GM21526 (cell line): ENCODE data around the gene LDB3.

ENCODE experiments used
- ATAC-seq: cut with Tn5 transposase; IDR thresholded peaks from one replicate; pipeline ENCODE4 v1.9.1; 2021; ENCODE audit warnings: moderate library complexity; ENCODE audit not compliant: unreplicated experiment, low FRiP score

Gene LDB3

DNA sequence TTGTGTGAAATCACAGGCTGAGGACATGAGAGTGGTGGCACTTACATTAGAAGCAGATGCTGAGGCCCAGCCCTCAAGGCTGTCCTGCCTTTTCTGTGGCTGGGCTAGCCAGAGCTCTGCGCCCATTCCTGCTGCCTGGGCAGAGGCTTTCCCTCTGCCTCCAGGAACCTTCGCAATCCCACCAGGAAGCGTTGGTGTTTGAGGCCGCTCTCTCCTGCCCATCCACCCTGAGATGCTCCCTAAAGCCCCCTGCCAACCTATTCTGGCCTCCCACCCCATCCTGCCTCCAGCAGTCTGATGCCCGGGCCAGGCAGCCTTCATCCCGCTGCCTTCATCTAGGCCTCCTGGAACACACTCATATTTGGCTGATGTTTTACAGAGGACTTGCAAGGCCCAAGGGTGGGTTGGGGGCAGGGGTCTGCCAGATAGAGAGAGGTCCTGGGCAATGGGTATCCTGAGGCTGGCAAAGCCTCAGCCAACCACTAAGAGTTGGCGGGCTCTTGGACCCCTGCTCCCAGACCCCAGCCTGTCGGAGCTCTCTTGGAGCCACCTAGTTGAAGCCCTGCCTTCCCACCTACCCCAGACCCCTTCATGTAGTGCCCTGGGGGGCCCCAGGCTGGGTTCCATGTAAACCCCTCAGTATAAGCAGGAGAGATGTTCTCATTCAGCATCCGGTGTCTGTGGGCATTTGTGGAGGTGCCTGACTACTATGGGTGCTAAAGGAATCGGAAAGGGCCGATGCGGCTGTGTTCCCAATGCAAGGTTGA lies 32.7 kb downstream of the LDB3 start:
- no peak for ATAC-seq

DNA sequence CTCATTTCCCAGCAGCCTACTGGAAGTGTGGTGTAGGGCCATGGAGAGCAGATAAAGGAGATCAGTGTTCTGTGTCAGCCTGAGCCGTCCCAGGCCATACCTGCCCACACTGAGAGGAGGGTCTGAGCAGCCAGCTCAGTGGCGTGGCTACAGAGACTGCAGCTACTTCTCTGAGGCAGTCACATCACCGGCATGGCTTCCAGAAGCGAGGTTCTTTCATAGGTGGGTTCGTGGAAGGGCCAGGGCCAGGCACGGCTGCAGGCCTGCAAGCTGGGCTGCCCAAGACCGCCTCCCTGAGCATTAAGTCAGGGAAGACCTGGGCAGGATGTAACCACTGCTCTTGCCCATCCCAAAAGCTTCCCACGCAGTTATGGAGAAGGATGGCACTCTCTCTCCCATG lies 34.9 kb downstream of the LDB3 start:
- no peak for ATAC-seq

DNA sequence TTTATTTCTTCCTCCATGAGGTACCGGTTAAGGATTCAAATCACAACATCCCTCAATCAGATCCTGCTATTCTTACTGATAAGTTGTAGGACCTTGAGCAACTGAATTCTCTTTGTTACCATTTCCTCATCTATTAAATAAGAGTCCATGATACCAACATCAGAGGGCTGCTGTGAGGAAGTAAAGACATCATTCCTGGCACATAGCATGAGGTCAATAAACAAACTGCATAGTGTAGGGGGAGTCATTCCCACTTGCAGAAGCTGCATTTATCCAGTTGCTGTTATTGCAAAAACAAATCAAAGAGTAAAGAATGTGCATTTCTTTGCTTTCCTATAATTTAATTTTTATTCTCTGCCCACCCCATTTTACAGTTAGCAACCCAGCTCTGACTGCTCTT lies 36.8 kb downstream of the LDB3 start:
- ATAC-seq, result no peak

DNA sequence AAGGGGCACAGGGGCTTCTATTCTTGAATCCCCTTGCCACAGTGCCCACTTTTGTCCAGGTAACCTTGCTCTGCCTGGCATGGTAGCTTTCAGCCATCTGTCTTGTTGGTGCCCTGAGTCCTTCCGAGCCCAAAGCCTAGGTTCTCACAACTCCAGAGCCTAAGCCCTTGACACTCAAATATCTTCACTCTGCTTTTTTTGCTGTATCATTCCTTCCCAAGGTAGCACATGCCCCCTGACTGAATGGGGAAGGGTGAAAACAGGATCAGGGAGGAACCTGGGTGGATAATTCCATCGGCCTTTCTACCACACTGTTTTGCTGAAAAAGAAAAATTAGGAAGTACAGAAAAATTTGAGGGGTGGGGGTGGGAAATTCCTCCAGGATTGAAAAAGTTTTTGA lies 37.6 kb downstream of the LDB3 start:
- no peak for ATAC-seq

DNA sequence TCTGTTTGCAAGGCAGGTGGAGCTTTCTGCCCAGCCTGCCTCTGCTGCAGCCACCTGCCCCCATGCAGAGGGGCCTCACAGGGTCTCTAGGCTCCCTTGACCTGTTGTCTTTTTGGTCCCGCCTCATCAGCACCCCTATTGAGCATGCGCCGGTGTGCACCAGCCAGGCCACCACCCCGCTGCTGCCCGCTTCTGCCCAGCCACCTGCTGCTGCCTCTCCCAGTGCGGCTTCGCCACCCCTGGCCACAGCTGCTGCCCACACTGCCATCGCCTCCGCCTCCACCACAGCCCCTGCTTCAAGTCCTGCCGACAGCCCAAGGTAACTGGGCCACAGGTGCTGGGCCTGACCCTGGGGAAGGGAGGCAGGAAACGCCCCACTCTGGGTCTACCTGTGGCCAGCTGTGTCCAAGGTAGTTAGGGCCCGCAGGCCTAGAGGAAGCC lies 38.1 kb downstream of the LDB3 start:
- no peak for ATAC-seq

DNA sequence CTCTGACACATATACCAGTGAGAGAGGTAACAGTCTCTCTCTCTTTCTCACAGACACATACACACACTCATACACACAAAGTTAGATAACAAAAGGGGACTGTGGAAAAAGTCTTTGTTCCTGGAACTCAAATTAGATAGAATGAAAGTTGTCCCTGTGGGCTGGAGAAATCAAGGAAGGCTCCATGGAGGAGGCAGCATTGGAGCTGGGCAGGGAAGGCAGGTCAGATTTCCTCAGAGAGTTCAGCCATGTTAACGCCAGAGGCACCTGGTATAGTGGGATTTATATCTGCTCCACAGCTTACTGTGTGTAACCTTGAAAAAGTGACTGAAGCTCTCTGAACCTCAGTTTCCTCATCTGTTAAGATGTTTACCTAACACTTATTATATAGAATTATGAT lies 38.7 kb downstream of the LDB3 start:
- ATAC-seq, result no peak

DNA sequence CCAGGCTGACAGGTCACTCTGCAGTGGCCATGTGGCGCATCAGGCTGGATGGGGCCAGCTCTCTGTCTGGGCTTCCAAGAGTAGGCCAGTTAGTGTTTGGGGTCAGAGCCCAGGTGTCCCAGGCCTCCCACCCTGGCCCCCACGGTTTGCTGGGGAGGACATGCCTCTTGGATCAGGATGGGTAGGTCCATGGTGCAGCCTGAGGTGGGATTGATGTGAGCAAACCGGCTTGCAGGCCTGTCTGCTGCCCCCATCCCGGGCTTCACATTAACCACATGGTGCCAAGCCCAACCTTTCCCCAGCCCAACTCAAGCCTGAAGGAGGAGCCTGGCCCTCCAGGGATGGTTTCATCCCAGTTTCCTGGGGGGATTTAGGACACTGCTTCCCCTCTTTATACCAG lies 39.2 kb downstream of the LDB3 start:
- ATAC-seq, result no peak

DNA sequence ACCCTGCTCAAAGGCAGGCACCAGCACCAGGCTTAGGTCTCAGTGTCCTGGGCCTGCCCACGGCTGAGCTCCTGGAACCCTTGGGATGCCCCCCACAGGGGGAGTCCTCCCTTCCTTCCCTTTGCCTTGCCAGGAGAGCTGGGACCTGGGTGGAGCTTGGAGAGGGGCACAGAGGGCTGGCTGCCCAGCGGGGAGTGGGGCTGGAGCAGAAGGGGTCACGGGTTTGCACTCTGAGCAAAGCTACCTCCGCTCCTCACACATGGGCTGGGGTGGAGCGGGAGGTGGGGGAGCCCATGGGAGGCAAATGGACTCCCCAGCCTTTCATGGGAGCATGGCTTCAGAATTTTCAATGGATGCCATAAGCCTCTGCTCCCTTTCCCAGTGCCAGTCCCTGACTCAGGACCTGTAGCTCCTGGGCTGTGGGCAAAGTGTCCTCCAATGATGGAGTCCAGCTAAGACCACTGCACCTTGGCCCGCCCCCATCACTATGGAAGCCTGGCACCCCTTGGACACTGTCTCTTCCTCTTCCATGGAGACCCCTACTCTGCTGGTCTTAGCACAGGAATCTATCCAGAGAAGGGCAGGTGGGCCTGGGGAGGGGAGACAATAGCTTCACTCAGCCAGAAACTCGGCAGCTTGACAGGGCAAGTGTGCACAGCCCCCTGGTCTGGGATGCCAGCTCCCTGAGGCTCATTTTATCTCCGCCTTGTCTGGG lies 39.9 kb downstream of the LDB3 start:
- no peak for ATAC-seq

DNA sequence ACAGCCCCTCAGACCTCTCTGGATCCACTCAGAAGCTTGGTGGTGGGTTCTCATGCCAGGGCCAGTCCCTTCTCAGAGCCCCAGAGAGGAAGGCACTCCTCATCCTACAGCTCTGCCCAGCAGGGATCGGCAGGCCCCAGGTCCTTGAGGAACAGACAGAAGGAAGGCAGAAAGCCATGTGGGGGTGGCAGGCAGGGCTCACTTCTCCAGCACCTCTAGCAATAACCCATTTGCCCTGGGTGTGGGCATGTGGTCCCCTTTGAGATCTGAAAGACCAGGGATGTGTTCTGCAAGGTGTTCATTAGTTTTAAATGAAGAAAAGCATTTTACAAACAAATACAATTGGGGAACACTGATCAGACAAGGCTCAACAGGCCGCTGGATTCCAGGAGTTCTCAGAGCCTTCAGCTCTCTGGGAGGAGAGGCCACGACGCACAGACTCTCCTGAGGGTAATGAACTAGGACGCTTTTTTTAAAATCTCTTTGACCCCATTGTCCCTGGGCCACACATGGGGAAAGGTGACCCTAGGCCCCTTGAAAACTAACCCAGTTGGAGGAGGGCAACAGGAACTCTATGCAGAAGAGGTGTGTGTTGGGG lies 40.6 kb downstream of the LDB3 start:
- ATAC-seq, result no peak

DNA sequence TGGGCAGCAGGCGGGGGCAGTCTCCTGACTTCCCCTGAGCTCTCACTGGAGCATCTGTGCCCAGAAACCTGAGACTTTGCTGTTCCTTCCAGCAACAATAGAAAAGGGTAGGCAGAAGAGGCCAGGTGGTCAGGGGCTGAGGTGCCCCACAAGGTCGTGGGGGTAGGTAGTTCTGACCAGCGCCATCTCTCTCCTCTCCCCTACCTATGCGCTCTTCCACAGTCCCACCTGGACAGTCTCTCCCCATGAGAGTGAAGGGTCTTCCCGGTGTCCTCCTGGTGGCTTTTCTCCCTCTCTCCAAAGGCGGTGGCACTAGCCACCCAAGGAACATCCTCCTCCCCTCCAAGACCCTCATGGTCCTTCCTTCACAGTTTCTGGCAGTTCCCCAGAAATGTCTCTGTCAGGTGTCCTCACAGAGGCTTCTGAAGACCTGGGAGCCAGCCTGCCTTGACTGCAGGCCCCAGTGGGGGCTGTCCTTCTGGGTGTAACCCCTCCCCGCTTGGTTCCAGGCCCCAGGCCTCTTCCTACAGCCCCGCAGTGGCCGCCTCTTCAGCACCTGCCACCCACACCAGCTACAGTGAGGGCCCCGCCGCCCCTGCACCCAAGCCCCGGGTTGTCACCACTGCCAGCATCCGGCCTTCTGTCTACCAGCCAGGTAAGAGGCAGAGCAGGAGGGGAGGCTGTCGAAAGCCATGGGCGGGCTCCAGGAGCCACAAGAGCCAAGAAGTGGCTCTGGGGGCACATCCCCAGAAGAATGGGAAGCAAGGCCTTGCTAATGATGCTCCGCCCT lies 41.3 kb downstream of the LDB3 start:
- ATAC-seq, result no peak

DNA sequence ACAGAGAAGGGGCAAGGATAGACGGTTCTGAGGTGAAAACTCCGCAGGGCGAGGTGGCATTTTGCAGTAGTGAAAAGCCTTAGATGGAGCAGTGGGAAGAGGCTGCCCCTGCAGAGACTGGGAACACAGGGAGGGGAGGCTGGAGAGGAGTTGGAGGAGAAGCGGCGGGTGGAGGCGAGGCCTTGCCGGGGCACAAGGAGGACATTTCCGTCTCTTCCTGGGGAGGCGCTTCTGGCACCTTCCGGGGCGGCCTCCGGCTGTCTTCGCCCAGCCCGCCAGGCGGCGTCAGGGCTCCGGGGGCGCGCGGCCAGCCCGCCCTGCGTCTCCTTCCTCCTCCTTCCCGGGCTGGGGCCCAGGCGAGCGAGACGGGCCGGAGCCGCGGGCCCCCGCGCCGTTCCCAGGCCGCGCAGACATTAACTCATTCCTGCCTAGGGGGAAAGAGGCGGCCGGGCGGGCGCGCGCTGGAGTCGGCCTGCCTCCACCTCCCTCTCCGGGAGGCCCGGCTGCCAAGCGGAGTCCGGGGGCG lies 42.7 kb downstream of the LDB3 start:
- peak; percentile 82 for ATAC-seq

DNA sequence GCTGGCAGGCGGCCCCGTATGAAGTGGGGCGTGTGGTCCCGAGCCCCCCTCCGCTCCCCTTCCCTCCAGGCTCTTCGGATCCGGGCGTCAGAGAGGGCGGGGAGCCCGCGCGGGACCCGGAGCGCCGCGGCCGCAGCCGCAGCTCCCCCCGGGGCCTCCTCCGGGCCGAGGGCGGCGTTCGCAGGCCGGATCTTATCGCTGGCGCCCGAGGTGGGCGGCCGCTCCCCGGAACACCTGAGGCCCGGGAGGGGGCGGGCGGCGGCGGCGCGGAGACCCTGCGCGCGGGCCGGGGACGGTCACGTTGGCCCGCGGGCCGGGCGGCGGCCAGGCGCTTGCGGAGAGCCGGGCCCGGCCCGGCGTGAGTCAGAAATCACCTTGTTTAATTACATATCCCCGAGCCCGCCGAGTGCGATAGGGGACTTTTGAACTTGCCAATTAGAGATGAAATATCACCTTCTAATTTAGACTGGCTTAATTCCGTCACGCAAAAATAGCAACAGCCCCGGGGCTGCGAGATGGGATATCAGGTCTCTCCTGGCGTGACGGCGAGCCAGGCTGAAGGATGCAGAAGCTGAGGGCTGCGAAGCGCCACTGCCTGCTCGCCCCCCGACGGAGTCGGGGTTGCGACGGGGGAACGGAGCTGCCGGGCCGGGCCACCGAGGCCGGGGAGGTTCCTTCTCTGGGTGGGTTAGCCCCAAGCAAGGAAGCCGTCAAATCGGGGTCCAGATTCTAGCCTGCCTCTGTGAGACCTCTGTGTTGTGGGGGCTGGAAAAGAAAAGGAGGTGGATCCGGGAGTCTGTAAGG lies 43.4 kb downstream of the LDB3 start:
- peak; percentile 44 for ATAC-seq

DNA sequence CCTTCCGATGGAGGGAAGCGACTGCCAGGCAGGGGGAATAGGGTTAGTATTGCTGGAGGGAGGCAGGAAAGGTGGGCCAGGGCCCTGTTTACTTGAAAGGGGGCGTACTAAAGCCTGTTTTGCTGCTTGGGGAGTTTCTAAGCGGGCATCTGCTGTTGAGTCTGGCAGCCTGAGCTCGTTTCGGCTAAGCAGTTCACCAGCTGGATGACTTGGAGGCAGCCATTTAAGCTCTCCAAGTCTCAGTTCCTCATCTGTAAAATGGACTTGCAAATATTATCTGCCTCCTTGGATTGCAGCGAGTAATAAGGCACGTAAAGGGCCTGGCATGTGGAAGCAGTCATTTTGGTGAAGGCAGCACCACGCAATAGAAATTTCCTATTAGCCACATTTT lies 44.0 kb downstream of the LDB3 start:
- peak; percentile 33 for ATAC-seq

DNA sequence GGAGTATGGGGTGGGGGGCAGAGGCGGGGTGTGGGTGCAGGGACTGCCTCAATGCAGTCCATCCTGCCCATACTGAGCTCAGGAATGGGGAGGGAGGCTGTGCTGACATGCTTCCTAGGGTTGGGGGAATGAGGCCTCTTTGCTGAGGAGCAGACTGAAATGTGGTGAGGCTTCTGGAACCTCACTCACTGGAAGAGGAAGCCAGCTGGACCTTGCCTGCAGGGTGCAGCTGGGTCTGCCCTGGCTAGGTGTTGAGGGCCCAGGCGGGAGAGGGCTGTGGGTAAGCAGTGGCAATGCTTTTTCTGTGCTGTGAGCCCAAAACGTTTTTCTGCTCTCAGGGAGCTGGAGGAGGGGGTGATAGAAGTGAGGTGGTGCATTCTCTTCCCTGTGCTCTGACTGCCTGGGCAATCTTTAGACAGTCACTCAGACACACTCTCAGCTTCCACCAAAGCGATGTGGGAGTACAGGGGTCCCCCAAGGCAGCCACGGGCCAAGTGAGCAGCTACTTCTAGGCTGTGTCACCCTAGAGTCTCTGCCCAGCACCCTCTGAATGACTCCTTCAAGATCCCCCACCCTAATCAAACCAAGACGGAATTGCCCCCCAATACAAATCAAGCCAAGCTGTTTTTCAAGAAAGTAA lies 47.0 kb downstream of the LDB3 start:
- ATAC-seq, result no peak

DNA sequence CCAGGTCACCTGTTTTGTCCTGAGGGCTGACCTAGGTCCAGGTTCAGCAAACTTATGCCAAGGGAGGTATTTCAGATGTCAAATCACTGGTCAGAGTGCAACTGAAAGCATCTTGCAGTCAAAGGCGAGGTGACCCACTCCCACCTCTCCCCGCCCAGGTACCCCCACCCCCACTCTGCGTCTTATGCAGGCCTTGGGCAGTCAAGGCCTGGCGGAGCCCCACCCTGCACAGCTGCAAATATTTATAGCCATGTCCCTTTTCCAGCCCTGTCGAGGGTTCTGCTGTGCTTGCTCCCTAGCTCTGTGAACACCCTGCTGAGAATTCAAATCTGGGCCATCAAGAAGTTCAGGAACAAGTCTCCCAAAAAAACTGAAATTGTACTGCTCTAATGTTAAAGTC lies 47.5 kb downstream of the LDB3 start:
- no peak for ATAC-seq

DNA sequence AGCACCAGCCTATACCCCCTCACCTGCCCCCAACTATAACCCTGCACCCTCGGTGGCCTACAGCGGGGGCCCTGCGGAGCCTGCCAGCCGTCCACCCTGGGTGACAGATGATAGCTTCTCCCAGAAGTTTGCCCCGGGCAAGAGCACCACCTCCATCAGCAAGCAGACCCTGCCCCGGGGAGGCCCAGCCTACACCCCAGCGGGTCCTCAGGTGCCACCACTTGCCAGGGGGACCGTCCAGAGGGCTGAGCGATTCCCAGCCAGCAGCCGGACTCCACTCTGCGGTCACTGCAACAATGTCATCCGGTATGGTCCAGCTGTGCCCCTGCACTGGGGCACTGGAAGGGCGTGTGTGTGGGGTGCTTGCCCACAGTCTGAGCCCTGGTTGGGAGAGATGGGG lies 48.2 kb downstream of the LDB3 start:
- ATAC-seq, result no peak

DNA sequence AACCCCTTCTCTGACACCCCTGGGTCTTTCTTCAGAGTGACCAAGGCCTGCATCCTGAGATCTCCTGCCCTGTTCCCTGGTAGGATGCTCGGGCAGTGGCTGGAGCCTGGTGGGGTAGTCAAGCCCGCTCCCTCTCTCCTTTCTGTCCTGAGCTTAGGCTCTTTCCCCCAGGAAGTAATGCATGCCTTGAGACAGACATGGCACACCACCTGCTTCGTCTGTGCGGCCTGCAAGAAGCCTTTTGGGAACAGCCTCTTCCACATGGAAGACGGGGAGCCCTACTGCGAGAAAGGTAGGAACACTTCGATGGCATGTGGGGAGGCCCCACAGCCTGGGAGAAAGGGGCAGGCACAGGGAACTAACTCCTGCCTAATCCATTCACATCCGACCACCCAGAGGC lies 50.2 kb downstream of the LDB3 start:
- ATAC-seq, result no peak

DNA sequence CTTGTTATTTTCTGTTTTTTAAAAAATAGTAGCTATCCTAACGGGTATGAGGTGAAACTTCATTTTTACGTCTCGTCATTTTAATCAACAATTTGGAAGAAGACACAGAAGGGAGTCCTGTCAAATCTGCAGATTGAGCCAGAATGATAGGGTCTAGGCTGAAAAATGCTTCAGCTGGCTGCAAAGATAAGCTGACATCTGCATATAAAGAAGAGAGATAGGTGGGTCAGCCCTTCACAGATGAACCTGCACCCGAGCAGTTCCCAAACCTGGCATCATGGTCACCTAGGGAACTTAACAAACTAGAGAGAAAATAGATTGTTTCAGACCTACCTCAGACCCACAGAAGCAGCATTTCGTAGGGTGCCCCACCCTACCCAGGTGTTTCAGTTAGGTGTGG lies 52.9 kb downstream of the LDB3 start:
- ATAC-seq, result no peak

DNA sequence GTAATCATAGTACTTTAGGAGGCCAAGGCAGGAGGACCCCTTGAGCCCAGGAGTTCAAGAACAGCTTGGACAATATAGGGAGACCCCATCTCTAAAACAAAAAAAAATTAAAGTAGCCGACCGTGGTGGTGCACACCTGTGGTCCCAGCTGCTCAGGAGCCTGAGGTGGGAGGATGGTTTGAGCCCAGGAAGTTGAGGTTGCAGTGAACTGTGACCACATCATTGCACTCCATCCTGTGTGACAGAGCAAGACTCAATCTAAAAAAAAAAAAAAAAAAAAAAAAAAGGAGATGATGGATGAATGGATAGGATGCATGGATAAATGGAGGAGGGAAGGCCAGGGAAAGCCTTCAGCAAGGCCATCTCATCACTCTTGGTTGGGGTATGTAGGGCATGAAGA lies 54.7 kb downstream of the LDB3 start:
- no peak for ATAC-seq

DNA sequence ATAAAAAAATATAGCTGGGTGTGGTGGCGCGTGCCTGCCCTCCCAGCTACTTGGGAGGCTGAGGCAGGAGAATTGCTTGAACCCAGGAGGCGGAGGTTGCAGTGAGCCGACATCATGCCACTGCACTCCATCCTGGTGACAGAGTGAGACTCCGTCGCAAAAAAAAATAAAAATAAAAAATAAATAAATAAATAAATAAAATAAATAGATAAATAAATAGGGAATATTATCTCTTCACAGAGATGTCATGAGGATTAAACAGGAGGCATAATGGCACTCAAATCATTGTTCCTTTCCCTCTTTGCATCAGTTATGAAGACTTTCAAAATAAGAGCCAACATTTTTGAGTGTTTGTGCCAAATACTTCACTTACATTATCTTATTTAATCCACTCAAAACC lies 56.1 kb downstream of the LDB3 start:
- ATAC-seq, result no peak
